GM12891 (cell line): ENCODE data around the gene ZDHHC14.

Experiments
- POLR2A ChIP-seq: IDR thresholded peaks from 2 replicates; pipeline ENCODE4 v1.6.1; 2011; ENCODE audit warnings: low read depth, low read length, control low read depth
- POLR2AphosphoS5 ChIP-seq: IDR thresholded peaks from 2 replicates; pipeline ENCODE4 v1.6.1; 2011; ENCODE audit warnings: low read depth, low read length, control low read depth

DNA sequence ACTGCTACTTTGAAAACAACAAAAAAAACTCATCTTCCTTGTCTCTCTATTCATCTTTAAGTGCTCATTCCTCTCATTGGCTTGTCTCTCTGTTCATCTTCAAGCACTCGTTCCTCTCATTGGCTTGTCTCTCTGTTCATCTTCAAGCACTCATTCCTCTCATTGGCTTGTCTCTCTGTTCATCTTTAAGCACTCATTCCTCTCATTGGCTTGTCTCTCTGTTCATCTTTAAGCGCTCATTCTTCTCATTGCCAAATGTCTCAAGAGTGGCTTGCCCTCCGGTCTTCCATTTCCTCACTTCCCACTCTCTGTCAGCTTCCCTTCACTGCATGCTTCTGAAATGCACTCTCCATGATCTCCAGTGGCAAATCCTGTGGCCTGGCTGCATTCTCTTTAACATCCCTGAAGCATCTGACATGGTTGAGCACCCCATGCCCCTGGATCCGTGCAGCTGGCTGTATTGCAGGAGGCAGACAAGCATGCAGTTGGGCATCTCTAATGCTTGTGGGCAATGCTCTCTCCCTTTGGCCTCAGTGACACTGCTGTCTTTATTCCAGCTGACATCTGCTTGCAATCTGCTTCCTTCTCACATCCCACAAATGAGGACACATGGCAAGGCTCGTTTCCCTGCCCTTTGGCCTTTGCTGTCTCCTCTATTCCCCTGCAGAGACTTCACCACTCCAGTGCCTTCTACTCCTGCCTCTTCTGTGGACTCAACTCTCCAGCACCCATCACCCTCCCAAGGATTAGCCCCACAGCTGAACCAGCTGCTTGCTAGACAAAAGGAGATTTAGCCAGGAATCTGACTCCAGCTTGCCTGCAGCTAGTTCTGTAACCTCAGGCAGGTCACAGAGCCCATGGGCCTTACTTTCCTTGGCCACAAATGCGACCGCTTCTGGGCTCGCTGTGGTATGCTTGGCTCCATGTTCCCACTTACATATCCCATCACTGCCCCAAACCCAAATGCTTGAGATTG is 298.9 kb downstream of the ZDHHC14 start:
- TF ChIP-seq POLR2AphosphoS5 = no peak
- TF ChIP-seq POLR2A = no peak
